GM19043 (cell line): ENCODE measurements around the gene HDC.

Experiments used
- ATAC-seq: cut with Tn5 transposase; IDR thresholded peaks from one replicate; pipeline ENCODE4 v1.9.1; 2021; ENCODE audit warnings: low read depth; ENCODE audit not compliant: unreplicated experiment

The HDC gene

DNA sequence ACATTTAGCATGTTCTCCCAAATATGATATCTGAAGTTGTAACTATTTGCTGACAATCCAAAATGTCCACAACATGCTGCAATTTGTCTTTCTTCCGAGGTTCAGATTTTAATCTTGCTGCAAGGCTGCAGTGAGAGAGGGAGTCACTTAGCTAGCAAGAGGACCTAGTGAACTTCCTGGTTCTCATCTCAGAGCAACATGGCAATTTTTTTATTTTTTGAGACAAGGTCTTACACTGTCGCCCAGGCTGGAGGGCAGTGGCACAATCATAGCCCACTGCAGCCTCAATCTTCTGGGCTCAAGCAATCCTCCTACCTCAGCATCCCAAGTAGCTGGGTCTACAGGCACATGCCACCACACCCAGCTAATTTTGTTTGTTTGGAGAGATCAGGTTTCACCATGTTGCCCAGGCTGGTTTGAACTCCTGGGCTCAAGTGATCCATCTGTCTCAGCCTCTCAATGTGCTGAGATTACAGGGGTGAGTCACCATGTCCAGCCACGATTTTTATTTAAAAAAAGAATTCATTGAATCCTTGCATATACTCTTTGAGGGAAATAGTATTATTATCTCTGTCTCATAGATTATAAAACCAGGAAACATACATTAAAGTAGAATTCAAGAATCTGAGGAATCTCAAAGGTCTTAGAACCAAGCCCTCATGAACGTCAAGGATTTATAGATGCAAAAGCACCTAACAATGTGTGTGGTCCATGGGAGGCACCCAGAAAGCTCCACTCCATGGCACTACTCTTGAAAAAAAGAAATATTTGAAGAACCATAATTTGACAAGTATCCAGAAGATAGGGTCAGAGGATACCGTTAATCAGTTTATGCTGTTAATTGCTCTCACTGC is 9.1 kb downstream of the HDC start:
- ATAC-seq: no peak

DNA sequence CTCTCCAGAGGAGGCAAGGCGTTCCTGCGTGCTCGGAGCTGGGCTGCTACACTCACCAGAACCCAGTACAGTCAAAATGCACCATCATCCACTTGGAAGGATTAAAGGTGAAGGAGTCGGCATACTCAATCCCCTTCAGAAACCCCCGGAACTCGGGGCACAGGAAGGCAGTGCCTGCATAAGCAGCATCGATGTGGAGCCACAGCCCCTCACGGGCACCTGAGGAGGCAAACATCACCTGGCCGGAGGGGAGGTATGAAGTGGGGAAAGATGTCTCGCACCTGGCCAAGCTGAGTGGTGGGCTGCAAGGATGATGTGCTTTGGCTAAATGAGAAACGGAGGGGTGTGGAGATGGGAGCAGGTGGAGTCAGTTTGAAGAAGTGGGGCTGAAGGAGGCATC is 13.0 kb downstream of the HDC start:
- no peak for ATAC-seq

DNA sequence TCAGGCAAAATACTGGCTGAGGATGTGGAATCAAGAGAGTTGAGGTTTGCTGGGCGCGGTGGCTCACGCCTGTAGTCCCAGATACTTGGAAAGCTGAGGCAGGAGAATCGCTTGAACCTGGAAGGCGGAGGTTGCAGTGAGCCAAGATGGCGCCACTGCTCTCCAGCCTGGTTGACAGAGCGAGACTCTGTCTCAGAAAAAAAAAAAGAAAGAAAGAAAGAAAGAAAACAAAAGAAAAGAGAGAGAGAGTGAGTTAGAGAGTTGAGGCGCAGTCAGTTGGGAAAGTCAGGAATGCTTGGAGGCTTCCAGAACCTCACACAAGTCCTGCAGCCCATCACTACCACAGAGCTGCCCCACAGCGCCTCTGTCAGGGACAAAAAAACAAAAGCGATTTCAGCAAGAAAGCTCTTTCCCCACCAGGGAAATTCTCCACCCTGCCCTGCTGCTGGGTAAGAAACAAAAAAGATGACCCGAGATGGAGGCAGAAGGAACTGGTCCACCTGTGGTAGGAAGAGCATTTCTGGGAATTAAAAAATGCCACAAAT is 13.8 kb downstream of the HDC start:
- no peak for ATAC-seq

DNA sequence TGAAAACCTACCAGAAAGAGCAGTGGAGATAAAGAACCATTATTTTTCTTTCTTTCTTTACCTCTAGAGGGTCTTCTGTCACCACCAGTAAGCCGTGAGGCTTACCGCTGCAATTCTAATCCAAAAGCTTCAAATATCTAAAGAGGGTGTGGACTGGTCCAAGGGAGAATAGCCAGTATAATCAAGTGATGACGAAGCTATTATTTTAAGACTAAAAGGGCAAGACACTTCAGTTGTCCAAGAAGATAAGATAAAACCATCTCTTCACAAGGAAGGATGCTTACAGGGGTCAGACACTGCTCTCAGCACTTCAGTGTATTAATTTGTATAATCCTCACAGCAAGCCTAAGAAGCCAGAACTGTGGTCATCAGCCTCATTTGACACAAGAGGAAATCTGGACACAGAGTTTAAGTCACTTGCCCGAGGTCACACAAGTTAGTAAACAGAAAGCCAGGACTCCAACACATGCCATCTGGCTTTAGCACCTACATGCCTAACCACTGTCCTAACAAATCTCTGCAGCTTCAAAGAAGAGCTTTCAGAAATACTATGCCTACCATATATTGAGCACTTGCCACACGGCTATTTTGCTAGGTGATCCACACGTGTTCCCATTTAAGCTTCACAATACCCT is 14.6 kb downstream of the HDC start:
- ATAC-seq: no peak

DNA sequence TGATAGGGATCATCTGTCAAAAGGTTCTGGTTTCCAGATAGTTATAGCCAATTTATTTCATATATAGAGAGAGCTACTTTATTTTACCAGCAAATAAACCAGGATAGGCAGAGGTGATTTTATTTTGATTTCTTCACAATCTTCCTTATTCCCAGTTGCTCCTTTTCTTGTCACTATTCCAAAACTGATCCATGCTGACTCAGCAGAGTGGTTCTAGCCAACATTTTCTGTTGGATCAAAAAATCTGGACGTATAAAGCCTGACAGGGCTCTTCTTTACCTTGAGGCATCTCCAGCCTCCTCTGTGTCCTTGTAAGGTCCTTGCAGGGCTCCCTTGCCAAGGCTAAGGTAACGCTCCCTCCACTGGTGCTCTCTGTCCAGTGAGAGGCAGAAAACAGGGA is 15.8 kb downstream of the HDC start:
- no peak for ATAC-seq

DNA sequence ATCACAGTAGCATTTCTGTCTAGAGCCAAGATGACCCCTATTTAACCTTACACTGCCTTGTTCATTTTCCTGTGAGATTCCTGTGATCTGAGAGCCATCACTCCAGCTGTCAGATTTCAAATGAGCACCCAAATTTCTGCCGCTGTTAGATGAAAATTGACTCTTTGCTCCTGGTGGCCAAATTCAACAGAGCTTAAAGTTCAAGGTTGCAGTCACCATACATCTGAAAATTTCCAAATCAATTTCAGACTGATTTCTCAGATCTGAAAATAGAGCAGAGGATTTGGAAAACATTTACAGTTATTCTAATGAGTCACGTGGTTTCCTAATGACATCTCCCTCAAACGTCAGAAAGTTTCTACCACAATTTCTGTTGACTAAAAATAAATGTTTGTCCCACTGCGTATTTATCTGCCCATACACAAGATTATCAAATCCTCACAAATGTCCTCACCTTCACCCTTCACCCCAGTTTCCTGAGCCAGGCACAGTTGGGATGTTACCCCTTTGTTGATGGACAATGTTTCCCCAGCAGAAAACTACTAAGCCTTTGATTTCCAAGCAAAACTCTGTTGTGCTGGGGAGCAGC is 16.4 kb downstream of the HDC start:
- ATAC-seq: no peak

DNA sequence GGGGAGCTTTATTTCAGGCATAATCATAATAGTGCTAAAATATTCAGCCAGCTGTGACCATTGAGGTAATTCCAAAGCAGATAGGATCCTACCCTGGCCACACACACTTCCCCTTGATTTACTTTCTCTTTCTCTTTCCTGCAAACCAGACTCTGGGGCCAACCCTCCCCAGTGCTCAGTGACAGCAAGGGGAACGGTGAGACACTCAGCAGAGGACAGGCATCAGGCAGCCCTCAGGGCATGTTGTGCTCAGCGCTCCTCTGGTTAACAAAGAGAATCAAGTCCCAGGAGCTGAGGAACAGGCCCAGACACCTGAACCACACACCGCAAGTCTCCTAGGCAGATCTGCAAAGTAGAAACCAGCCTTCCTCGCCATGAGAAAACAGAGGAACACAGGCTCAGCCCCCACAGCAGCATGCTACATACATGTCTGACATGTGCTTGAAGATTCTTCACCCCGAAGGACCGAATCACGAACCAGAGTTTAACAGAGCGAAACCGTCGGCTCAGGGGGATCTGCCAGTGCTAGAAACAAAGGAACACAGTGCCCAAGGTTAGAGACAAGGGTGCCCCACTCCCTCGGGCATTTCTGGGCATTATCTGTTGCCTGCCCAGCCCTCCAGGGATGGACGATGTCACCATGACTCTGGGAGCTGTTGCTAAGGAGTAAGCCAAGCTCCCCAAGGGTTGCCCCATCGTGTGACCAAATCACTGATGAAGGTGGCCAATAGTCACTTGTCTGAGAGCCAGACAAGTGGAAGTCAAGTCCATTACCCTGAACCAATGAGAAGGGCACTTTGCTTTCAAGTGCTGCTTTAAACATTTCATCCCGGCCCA is 17.5 kb downstream of the HDC start:
- ATAC-seq: peak; percentile 95

DNA sequence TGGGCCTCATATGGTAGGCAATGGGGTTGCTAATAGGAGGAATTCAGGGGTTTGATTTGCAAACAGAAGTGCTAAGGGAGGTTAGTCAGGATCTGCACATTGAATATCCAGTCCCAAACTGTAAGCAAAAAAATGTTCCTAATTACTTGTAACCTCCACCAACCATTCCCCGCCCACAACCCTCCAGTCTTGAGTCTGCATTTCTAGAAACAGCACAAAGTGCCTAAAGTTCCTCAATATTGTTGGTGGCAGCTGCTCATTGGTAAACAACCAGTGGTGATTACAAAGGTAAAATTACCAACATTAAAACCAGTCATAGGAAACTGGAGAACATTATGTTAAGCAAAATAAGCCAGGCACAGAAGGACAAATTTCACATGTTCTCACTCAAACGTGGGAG is 18.9 kb downstream of the HDC start:
- ATAC-seq: no peak

DNA sequence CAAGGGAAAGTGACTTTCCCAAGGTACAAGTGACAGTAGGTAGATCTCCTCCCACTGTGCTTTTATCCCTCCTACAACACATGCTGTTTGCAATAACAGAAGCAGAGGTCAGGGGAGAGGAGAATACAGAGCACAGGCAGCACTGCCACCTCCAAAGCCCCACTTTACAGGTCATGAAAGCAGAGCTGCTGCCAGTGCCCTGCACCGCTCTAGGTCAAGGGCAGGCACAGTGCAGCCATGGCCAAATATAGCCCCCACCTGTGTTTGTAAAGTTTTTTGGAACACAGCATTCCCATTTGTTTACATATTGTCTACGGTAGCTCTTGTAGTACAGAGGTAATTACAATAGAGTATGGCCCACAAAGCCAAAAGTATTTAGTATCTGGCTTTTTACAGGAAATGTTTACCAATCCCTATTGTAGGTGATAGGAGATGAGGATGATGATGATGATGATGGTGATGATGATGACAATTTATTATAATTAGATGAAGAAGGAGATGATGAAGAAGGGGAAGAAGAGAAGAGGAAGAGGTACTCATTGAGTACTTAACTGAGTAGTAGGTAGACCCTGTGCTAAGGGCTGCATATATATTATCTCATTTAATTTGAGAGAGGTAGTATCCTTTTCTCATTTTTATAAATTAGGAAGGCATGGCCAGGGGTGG is 20.4 kb downstream of the HDC start:
- no peak for ATAC-seq

DNA sequence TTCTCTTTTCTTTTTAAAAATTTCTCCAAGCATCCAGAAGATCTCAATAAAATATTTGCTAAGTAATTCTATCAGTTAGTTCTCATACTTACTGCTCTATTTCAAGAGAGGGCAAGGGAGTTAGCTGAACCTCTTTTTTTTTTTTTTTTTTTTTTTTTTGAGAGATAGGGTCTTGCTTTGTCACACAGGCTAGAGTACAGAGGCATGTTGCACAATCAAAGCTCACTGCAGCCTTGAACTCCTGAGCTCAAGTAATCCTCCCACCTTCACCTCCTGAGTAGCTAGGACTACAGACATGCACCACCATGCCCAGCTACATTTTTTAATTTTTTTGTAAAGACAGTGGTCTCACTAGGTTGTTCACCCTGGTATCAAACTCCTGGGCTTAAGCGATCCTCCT is 21.4 kb downstream of the HDC start:
- no peak for ATAC-seq

DNA sequence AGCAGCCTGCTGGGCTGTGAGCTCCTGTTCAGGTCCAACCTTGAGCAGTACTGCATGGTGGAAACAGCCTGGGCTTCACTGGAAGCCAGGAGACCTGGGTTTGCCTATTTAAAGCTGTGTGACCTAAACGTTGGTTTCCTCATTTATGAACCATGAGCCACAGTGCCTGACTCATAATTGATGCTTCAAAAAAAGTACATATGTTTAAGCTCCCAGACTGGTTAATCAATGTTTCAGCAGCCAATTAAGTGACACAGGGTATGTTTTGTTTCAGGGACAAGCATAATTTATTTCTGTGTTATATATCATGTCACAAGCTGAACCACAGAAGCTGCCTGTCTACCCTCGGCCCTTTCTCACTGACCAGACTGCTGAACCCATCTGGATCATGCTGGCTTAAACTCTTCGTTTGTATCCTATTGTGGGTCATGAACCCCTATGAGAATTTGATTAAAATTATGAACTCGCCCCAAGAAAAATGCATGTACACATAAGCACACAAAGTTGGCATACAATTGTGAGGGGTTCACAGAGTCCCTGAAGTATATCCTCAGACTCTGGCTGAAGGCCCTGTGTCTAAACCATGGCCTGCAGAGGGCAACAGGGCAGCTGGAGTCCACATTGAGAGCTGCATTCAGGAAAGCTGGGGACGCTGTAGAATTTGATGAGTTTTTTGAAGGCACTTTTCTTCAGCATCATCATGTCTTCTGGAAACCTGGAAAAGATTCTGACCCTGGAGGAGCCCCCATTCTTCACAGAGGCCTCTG is 23.7 kb downstream of the HDC start:
- no peak for ATAC-seq

DNA sequence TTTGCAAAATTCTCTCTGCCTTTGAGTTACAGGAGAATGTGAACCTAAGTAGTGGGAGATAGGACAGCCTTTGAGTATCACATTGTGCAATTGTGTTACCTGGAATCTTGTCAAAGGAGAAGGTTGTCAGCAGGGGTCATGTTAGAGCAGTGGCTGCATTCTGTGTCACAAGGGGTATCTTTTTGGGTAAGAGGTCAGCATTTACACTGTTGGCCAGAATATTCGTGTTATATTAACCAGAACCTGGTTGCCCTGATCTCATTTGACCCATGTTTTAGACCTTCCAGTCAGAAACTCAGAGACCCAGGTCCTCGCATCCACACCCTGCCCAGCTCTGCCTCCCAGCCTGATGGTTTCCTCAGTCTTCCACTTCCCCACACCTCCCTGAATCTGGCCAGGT is 27.3 kb downstream of the HDC start:
- ATAC-seq: no peak

DNA sequence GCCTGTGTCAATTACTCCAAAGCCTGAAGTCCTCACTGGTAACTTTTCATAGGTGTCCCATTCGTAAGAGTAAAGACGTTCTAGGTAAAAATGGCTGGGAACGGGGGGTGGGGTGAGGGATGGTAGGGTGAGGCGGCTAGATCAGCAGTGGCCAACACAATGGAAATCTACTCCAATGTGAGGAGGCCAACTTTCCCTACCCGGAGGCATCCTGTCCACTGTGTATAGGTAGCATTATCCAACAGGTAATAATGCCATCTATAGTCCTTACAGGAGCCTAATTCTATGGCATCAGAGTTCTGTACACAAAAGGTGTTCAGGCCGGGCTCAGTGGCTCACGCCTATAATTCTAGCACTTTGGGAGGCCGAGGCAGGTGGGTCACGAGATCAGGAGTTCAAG is 29.1 kb downstream of the HDC start:
- no peak for ATAC-seq

DNA sequence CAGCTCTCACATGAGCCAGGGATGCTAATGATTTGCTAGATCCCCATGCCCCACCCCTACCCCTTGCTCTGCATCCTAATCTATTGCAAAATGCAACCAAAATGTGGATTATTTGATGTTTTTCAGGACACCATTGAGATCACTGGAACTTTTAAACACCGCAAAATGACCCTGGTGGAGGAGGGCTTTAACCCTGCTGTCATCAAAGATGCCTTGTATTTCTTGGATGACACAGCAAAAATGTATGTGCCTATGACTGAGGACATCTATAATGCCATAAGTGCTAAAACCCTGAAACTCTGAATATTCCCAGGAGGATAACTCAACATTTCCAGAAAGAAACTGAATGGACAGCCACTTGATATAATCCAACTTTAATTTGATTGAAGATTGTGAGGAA is 29.7 kb downstream of the HDC start:
- ATAC-seq: no peak

DNA sequence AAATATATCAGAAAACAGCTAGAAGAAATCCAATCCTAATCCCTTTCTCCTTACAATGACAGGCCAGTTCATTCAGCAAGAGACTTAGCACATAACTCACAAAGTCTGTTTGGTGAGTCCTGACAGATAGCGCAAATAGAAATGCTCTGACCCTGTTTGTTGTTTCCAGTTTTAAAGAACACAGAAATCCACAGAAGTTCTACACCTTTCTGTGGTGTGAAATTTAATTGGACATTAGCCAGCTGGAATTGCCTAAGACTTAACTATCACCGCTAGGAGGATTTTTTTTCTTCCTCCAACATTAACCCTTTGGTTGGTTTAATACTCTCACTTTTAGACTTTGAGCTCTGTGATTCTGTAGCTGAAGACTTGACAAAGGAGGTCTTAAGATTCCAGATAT is 30.8 kb downstream of the HDC start:
- no peak for ATAC-seq

DNA sequence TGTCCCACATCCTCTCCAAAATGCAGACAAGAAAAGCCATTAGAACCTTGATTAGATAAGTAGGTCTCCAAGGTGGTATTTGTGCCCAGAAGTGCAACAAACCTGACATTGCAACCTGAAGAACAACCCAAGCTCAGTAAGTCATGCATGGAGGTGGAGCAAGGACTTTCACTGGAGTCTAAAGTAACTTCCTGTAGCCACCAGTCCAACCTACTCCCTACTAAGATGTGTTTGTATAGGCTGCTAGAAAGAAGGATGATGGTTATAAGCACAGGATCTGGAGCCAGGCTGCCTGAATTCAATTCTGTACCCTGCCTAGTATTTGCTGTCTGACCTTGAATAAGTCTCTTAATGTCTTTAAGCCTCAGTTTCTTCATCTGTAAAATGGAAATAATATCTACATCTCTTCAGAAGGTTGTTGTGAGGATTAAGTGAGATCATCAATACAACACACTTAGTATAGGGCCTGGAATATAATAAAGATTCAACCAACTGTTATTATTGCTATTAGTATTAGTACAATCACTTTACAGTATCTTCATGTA is 32.3 kb downstream of the HDC start:
- no peak for ATAC-seq

DNA sequence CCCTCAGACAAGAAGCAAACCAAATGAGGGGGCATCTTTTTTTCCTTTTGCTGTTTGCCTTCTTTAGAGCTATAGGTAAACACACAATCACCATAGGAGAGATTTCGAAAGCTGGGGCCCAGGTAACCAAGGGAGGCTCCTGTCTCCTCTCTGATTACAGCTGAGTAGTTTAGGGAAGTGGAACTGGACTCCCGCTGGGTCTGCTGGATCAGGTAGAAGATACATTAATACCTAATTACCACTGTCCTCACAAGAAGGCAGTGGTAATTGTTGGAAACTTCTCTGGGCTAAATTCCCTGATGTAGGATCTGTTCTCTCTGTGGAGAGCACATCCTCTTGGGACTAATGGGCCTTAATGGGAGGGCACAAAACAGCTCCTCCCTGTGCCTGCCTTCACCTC is 32.7 kb downstream of the HDC start:
- no peak for ATAC-seq

DNA sequence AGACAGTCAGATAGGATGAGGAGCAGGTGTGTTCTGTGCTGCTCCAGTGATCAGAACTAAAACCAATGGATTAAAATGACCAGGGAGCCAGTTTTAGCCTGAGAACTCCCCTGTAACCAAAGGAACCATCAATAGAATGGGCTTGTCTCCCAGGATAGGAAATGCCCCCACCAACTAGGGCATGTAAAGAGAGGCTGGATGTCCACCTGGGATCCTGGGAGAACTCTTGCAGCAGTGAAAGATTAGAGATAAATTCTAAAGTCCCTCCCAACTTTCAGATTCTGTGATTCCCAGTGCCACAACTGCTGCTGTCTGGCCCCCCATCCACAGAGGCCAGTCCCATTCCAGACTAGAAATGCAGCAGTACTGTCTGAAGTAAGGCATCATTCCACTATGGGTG is 33.8 kb downstream of the HDC start:
- ATAC-seq: no peak

DNA sequence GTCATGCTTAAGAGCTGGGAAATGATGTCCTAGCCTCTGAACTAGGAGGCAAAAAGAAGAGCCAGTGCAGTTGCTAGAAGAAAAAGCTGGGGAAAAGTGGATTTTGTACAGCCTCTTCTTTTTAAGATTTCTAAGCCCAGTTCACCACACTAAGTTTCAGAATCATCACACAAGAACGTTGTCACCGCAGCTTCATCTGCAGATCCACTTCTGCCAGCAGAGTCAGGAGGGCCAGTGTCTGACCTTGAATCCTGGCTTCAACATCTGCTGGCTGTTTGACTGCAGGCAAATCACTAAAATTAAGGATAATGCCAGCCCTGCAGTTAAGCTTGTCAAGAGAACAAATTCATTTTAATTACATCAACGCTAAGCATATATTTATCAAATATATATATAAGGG is 36.2 kb downstream of the HDC start:
- ATAC-seq: no peak
